Measurements from ENCODE around the gene ANKRD12. TPM values are rescaled to one million over a fixed set of nuclear protein-coding genes. Genes with fewer than 3 reads are reported as not detected.

The ANKRD12 gene
- total RNA-seq, 1 experiment from 2014 or later: 31.6 TPM

- H3K79me2 ChIP-seq (ENCODE audit: low read depth): no peaks in the 10 kb centered on the region
- no peak for DNase-seq
- H3K36me3 ChIP-seq (ENCODE audit: low read depth): no peaks in the 10 kb centered on the region
- H3K4me3 ChIP-seq: no peak overlapping the region
- H2AFZ ChIP-seq: no peak overlapping the region
- H3K27ac ChIP-seq: no peak overlapping the region
- ChIA-PET CTCF (no interaction called here), POLR2A (ENCODE audit: unreplicated experiment) (no interaction called here)
- H3K9me2 ChIP-seq (ENCODE audit: insufficient read depth): no peaks in the 10 kb centered on the region
- H4K20me1 ChIP-seq (ENCODE audit: insufficient read depth): no peaks in the 10 kb centered on the region
- no peaks in the 10 kb centered on the region for H3K4me1 ChIP-seq (replicated peaks; ENCODE audit: insufficient read depth)
- no TSS peak for BruUV-seq (replicated peaks)
- no peaks in the 10 kb centered on the region for H3K27me3 ChIP-seq (ENCODE audit: insufficient read depth, low read depth)
- intact Hi-C loops (cut with micrococcal nuclease; ENCODE audit: unreplicated experiment): no loop called here
- H3K4me2 ChIP-seq: no peak overlapping the region
- no peaks in the 10 kb centered on the region for H3F3A ChIP-seq (ENCODE audit: insufficient read depth, low read depth)
- no peak for TF ChIP-seq EZH2 (IDR thresholded peaks at IDR 0.05; ENCODE audit: low read depth)
- no peak for TF ChIP-seq CTCF (conservative IDR thresholded peaks at IDR 0.05)
- no peaks in the 10 kb centered on the region for H3K9me3 ChIP-seq (ENCODE audit: insufficient read depth, low read depth)
Observed at GRCh38 chr18:9273221-9273620, 136.6 kb downstream of the ANKRD12 start.

GRCh38 chr18:9275890-9276289 lies 139.3 kb downstream of the ANKRD12 start:
- Histone ChIP-seq H3K4me3 (no peak overlapping the region), H3K27ac (no peak overlapping the region), H3F3A (ENCODE audit: insufficient read depth, low read depth) (no peaks in the 10 kb centered on the region), H3K4me1 (replicated peaks; ENCODE audit: insufficient read depth) (no peaks in the 10 kb centered on the region), H3K79me2 (ENCODE audit: low read depth) (no peaks in the 10 kb centered on the region), H3K9me3 (ENCODE audit: insufficient read depth, low read depth) (no peaks in the 10 kb centered on the region), H3K9me2 (ENCODE audit: insufficient read depth) (no peaks in the 10 kb centered on the region), H2AFZ (no peak overlapping the region), H3K27me3 (ENCODE audit: insufficient read depth, low read depth) (no peaks in the 10 kb centered on the region), H3K4me2 (no peak overlapping the region), H4K20me1 (ENCODE audit: insufficient read depth) (no peaks in the 10 kb centered on the region), H3K36me3 (ENCODE audit: low read depth) (no peaks in the 10 kb centered on the region)
- TF ChIP-seq EZH2 (IDR thresholded peaks at IDR 0.05; ENCODE audit: low read depth) (no peak), CTCF (conservative IDR thresholded peaks at IDR 0.05) (no peak)
- ChIA-PET POLR2A (ENCODE audit: unreplicated experiment) (no interaction called here), CTCF (no interaction called here)
- intact Hi-C loops (cut with micrococcal nuclease; ENCODE audit: unreplicated experiment): no loop called here
- no peak for DNase-seq
- BruUV-seq (replicated peaks): no TSS peak

- intact Hi-C loops (cut with micrococcal nuclease; ENCODE audit: unreplicated experiment): no loop called here
Observed at GRCh38 chr18:9278028-9278427, 141.4 kb downstream of the ANKRD12 start.

More at GRCh38 chr18:9278028-9278427, 141.4 kb downstream of the ANKRD12 start:
- CTCF ChIA-PET: no interaction called here
- Histone ChIP-seq H3K9me2 (ENCODE audit: insufficient read depth) (no peaks in the 10 kb centered on the region), H3F3A (ENCODE audit: insufficient read depth, low read depth) (no peaks in the 10 kb centered on the region), H3K4me3 (no peak overlapping the region), H2AFZ (no peak overlapping the region), H3K27me3 (ENCODE audit: insufficient read depth, low read depth) (no peaks in the 10 kb centered on the region), H4K20me1 (ENCODE audit: insufficient read depth) (no peaks in the 10 kb centered on the region), H3K27ac (no peak overlapping the region), H3K4me2 (no peak overlapping the region), H3K4me1 (replicated peaks; ENCODE audit: insufficient read depth) (no peaks in the 10 kb centered on the region), H3K9me3 (ENCODE audit: insufficient read depth, low read depth) (no peaks in the 10 kb centered on the region), H3K36me3 (ENCODE audit: low read depth) (no peaks in the 10 kb centered on the region), H3K79me2 (ENCODE audit: low read depth) (no peaks in the 10 kb centered on the region)
- TF ChIP-seq EZH2 (IDR thresholded peaks at IDR 0.05; ENCODE audit: low read depth) (no peak), CTCF (conservative IDR thresholded peaks at IDR 0.05) (no peak)
- DNase-seq: no peak
- no TSS peak for BruUV-seq (replicated peaks)
- POLR2A ChIA-PET (ENCODE audit: unreplicated experiment): no interaction called here

Data from PC-9 (cell line).